Breast epithelium (tissue), 3 donors: ENCODE results near the gene TASOR2.

ENCODE experiments used
- CTCF ChIP-seq, 3 donors: fragments of 450-650 bp; IDR thresholded peaks; one replicate each; pipeline ENCODE4 v1.5.1; 2016 to 2017; ENCODE audit warnings: antibody characterized with exemption in 3 of 3, mild to moderate bottlenecking in 3 of 3, moderate library complexity in 3 of 3
- POLR2A ChIP-seq: fragments of 450-650 bp; IDR thresholded peaks from one replicate; pipeline ENCODE4 v1.6.1; 2016; ENCODE audit warnings: antibody characterized with exemption, mild to moderate bottlenecking, moderate library complexity
- POLR2AphosphoS5 ChIP-seq, 3 donors: sonication (generic); formaldehyde crosslinking; IDR thresholded peaks; one replicate each; pipeline ENCODE4 v1.6.1; 2017; ENCODE audit warnings: antibody characterized with exemption in 3 of 3

- no peak for TF ChIP-seq CTCF (IDR thresholded peaks at IDR 0.05)
- TF ChIP-seq POLR2A = no peak
- no peak for TF ChIP-seq POLR2AphosphoS5 (IDR thresholded peaks at IDR 0.05)
These were observed 20.8 kb upstream of the TASOR2 start for GRCh38 chr10:5663692-5664427.
